HL-60 (cell line): Measurements from ENCODE around the gene JAKMIP1.

ENCODE experiments used
- CTCF ChIP-seq: IDR thresholded peaks from one replicate; pipeline ENCODE4 v1.5.1; 2011; ENCODE audit warnings: low read length, control low read depth, inconsistent platforms; ENCODE audit not compliant: insufficient read depth
- GABPA ChIP-seq: IDR thresholded peaks from 2 replicates; pipeline ENCODE4 v1.6.1; 2012; ENCODE audit warnings: low read depth
- POLR2AphosphoS5 ChIP-seq: IDR thresholded peaks from 2 replicates; pipeline ENCODE4 v1.6.1; 2012; ENCODE audit warnings: low read depth
- TF ChIP-seq, protein P1 (sequence below): IDR thresholded peaks from 2 replicates; pipeline ENCODE4 v1.6.1; 2012; ENCODE audit warnings: low read depth; ENCODE audit not compliant: insufficient replicate concordance

DNA sequence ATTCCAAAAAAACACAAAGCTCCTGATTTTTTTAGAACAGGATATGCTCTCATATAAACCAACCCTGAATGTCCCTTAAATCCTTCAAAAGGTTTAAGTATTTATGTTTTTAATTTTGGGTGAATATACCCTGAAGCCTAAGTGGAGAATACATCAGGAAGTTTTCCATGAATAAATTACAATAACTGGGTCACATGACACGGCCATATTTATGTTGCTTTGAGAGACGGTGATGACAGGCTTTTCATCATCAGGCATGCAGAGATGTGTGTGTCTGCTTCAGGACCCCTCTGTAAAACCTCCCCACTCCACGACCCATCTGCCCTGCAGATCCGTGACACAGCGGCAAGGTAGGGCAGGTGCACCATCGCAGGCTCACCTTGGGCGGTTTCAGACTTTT lies 121.8 kb downstream of the JAKMIP1 start:
- TF ChIP-seq CTCF (no peak), POLR2AphosphoS5 (no peak), GABPA (no peak)
- TF ChIP-seq, protein P1, sequence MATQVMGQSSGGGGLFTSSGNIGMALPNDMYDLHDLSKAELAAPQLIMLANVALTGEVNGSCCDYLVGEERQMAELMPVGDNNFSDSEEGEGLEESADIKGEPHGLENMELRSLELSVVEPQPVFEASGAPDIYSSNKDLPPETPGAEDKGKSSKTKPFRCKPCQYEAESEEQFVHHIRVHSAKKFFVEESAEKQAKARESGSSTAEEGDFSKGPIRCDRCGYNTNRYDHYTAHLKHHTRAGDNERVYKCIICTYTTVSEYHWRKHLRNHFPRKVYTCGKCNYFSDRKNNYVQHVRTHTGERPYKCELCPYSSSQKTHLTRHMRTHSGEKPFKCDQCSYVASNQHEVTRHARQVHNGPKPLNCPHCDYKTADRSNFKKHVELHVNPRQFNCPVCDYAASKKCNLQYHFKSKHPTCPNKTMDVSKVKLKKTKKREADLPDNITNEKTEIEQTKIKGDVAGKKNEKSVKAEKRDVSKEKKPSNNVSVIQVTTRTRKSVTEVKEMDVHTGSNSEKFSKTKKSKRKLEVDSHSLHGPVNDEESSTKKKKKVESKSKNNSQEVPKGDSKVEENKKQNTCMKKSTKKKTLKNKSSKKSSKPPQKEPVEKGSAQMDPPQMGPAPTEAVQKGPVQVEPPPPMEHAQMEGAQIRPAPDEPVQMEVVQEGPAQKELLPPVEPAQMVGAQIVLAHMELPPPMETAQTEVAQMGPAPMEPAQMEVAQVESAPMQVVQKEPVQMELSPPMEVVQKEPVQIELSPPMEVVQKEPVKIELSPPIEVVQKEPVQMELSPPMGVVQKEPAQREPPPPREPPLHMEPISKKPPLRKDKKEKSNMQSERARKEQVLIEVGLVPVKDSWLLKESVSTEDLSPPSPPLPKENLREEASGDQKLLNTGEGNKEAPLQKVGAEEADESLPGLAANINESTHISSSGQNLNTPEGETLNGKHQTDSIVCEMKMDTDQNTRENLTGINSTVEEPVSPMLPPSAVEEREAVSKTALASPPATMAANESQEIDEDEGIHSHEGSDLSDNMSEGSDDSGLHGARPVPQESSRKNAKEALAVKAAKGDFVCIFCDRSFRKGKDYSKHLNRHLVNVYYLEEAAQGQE, result no peak
